PFSK-1 (cell line): Measurements from ENCODE around the gene VDAC1.

Experiments
- POLR2AphosphoS5 ChIP-seq: IDR thresholded peaks from 2 replicates; pipeline ENCODE4 v1.6.1; 2012; ENCODE audit warnings: low read depth, mild to moderate bottlenecking, control low read depth, low read length, moderate library complexity
- SIN3A ChIP-seq: IDR thresholded peaks from 2 replicates; pipeline ENCODE4 v1.6.1; 2012; ENCODE audit warnings: mild to moderate bottlenecking, low read length, moderate library complexity, borderline replicate concordance; ENCODE audit not compliant: insufficient read depth
- TAF1 ChIP-seq: IDR thresholded peaks from 2 replicates; pipeline ENCODE4 v1.6.1; 2012; ENCODE audit warnings: low read length, control low read depth, borderline replicate concordance; ENCODE audit not compliant: insufficient read depth
- TF ChIP-seq, protein P1 (sequence below), 2 experiments: IDR thresholded peaks; 2 replicates each; pipeline versions ENCODE4 v1.6.1 to v1.8.0; 2011 to 2012; ENCODE audit warnings: low read depth in 2 of 2, low read length in 2 of 2, control low read depth in 1 of 2, inconsistent platforms in 1 of 2, mild to moderate bottlenecking in 1 of 2, moderate library complexity in 1 of 2; ENCODE audit not compliant: insufficient read depth in 1 of 2

DNA sequence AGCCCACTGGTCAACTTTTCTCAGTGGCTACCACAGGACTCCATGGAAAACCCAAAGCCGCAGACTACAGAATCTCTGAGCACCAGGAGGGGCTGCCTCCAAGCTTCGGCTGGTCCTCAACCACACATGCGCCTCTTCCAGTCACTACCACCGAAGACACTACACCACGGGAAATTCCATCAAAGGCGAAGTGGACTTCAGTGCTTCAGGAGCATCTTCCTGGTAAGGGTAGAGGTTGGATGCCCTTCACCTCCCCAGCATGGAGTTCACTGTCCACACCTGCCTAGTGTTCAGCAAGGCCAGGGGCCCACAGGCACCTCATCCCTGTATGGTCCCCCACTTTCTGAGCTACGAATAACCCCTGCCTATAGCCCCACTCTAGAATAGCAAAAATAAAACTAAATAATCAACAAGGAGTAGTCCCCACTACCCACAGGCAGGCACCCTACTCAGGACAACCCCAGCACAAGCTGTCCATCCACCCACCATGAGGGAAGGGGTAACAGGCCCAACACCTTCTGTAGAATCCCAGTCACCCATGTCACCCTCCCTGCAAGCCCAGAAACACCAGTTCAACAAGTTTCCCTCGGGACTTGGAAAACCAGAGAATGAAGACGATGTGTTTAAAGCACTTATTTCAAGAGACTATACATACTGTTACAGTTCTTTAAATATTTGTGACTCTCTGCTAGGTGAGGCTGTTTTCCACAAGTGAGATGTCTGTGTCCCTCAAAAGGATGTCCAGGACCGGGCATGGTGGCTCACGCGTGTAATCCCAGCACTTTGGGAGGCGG, 2.6 kb downstream of the VDAC1 start:
- TF ChIP-seq POLR2AphosphoS5 (no peak), TAF1 (no peak), SIN3A (no peak)
- TF ChIP-seq, protein P1, sequence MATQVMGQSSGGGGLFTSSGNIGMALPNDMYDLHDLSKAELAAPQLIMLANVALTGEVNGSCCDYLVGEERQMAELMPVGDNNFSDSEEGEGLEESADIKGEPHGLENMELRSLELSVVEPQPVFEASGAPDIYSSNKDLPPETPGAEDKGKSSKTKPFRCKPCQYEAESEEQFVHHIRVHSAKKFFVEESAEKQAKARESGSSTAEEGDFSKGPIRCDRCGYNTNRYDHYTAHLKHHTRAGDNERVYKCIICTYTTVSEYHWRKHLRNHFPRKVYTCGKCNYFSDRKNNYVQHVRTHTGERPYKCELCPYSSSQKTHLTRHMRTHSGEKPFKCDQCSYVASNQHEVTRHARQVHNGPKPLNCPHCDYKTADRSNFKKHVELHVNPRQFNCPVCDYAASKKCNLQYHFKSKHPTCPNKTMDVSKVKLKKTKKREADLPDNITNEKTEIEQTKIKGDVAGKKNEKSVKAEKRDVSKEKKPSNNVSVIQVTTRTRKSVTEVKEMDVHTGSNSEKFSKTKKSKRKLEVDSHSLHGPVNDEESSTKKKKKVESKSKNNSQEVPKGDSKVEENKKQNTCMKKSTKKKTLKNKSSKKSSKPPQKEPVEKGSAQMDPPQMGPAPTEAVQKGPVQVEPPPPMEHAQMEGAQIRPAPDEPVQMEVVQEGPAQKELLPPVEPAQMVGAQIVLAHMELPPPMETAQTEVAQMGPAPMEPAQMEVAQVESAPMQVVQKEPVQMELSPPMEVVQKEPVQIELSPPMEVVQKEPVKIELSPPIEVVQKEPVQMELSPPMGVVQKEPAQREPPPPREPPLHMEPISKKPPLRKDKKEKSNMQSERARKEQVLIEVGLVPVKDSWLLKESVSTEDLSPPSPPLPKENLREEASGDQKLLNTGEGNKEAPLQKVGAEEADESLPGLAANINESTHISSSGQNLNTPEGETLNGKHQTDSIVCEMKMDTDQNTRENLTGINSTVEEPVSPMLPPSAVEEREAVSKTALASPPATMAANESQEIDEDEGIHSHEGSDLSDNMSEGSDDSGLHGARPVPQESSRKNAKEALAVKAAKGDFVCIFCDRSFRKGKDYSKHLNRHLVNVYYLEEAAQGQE (IDR thresholded peaks at IDR 0.05; ENCODE audit: insufficient read depth in 1 of 2, low read depth in 2 of 2, low read length in 2 of 2): no peak
